GM12892 (cell line): ENCODE measurements around the gene CACNA2D3.
"Not testable (repeated sequence)": the region's sequence is repeated elsewhere in the genome, so short reads cannot be mapped to it uniquely, and the experiment has no call there.

ENCODE experiments used
- POLR2A ChIP-seq: IDR thresholded peaks from 2 replicates; pipeline ENCODE4 v1.6.1; 2011; ENCODE audit warnings: low read depth, low read length, control low read depth
- POLR2AphosphoS5 ChIP-seq: IDR thresholded peaks from 2 replicates; pipeline ENCODE4 v1.6.1; 2011; ENCODE audit warnings: low read depth, low read length, control low read depth

DNA sequence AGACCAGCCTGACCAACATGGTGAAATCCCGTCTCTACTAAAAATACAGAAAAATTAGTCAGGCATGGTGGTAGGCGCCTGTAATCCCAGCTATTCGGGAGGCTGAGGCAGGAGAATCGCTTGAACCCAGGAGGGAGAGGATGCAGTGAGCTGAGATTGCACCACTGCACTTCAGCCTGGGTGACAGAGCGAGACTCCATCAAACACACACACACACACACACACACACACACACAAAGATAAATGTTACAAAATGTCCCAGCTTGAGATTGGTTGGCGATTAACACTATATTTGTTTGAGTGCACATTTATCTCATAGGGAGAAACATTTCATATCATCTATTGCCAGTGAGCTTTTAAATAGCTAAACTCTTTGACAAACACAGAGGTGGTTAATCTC is 508.6 kb downstream of the CACNA2D3 start:
- TF ChIP-seq POLR2AphosphoS5, POLR2A: not testable (repeated sequence)
